DND-41 (cell line): ENCODE results near the gene PRPF6.

Source experiments
- ATAC-seq: fragments of 200-7000 bp; cut with Tn5 transposase; 3 replicates; pipeline ENCODE4 v1.9.1; 2021; ENCODE audit warnings: low read depth; ENCODE audit not compliant: insufficient read depth
- DNase-seq: peaks from one replicate; pipeline ENCODE4 v3.0.0-alpha.2; 2020
- H2AFZ ChIP-seq: 2 replicates; pipeline ENCODE4 v1.6.0; 2012; ENCODE audit warnings: low read depth, low read length
- H3K27ac ChIP-seq: 2 replicates; pipeline ENCODE4 v1.5.1; 2012; ENCODE audit warnings: low read length, inconsistent platforms
- H3K27me3 ChIP-seq: fragments of 200-600 bp; sonication (generic); 2 replicates; pipeline ENCODE4 v1.6.0; 2012; ENCODE audit warnings: low read length, mild to moderate bottlenecking, inconsistent platforms; ENCODE audit not compliant: insufficient read depth, poor library complexity
- H3K36me3 ChIP-seq: 2 replicates; pipeline ENCODE4 v1.5.1; 2012; ENCODE audit warnings: low read length, inconsistent platforms; ENCODE audit not compliant: insufficient read depth
- H3K4me1 ChIP-seq: 2 replicates; pipeline ENCODE4 v1.5.1; 2012; ENCODE audit warnings: mild to moderate bottlenecking, low read length; ENCODE audit not compliant: insufficient read depth
- H3K4me2 ChIP-seq: 2 replicates; pipeline ENCODE4 v1.6.0; 2012; ENCODE audit warnings: mild to moderate bottlenecking, moderate library complexity, low read length, inconsistent platforms; ENCODE audit not compliant: insufficient read depth
- H3K4me3 ChIP-seq, 2 experiments: fragments of 200-600 bp in 1 of 2; shearing (Covaris generic) in 1 of 2; 2 replicates each; pipeline ENCODE4 v1.5.1; 2012 to 2016; ENCODE audit warnings: inconsistent platforms in 2 of 2, low read length in 2 of 2, mild to moderate bottlenecking in 2 of 2, low read depth in 1 of 2, moderate library complexity in 1 of 2
- H3K79me2 ChIP-seq: 2 replicates; pipeline ENCODE4 v1.6.0; 2012; ENCODE audit warnings: low read length, inconsistent platforms; ENCODE audit not compliant: insufficient read depth
- H3K9ac ChIP-seq: 2 replicates; pipeline ENCODE4 v1.6.0; 2012; ENCODE audit warnings: low read depth, mild to moderate bottlenecking, inconsistent platforms, low read length, moderate library complexity
- H3K9me3 ChIP-seq: 2 replicates; pipeline ENCODE4 v1.5.1; 2012; ENCODE audit warnings: low read length, moderate library complexity, mild to moderate bottlenecking, inconsistent platforms; ENCODE audit not compliant: insufficient read depth, severe bottlenecking
- H4K20me1 ChIP-seq: 2 replicates; pipeline ENCODE4 v1.6.0; 2012; ENCODE audit warnings: low read length; ENCODE audit not compliant: insufficient read depth
- EZH2 ChIP-seq: IDR thresholded peaks from 3 replicates; pipeline ENCODE4 v1.6.1; 2012; ENCODE audit warnings: borderline replicate concordance, low read depth, mild to moderate bottlenecking, moderate library complexity, low read length, inconsistent platforms; ENCODE audit not compliant: severe bottlenecking
- TF ChIP-seq, protein P1 (sequence below): IDR thresholded peaks from 2 replicates; pipeline ENCODE4 v1.5.1; 2012; ENCODE audit warnings: borderline replicate concordance, low read length, moderate library complexity, mild to moderate bottlenecking; ENCODE audit not compliant: poor library complexity, severe bottlenecking; ENCODE audit errors: extremely low read depth

PRPF6 gene

DNA sequence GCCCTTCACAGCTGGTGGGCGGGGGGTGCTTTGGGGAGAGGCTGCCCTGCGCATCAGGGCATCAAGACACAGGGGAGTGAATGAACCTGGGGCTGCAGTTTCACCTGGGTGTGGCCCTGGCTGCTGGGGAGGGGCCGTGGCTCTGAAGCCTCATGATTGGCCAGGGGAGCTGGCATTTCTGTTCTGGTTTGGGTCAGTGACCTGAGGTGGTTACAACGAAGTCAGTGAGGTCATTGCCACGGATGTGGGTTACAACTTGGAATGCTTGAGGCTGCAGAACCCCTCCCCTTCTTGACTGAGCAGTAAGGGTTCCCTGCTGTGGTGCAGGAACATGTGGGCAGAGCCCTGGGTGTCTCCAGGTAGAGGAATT lies 85.0 kb downstream of the PRPF6 start:
- no peak for ATAC-seq
- Histone ChIP-seq H3K36me3 (no peaks in the 10 kb centered on the region), H3K4me3 (no peak overlapping the region), H3K79me2 (peaks cover 5% of the 10 kb centered on the region; the same call in 1 of the 2 replicates), H4K20me1 (peaks cover 23% of the 10 kb centered on the region), H3K4me1 (peaks cover 34% of the 10 kb centered on the region), H3K4me2 (no peak overlapping the region), H3K27ac (no peak overlapping the region), H3K9me3 (no peaks in the 10 kb centered on the region), H2AFZ (no peak overlapping the region), H3K9ac (no peak overlapping the region), H3K27me3 (no peaks in the 10 kb centered on the region)
- DNase-seq = no peak
- TF ChIP-seq, protein P1, sequence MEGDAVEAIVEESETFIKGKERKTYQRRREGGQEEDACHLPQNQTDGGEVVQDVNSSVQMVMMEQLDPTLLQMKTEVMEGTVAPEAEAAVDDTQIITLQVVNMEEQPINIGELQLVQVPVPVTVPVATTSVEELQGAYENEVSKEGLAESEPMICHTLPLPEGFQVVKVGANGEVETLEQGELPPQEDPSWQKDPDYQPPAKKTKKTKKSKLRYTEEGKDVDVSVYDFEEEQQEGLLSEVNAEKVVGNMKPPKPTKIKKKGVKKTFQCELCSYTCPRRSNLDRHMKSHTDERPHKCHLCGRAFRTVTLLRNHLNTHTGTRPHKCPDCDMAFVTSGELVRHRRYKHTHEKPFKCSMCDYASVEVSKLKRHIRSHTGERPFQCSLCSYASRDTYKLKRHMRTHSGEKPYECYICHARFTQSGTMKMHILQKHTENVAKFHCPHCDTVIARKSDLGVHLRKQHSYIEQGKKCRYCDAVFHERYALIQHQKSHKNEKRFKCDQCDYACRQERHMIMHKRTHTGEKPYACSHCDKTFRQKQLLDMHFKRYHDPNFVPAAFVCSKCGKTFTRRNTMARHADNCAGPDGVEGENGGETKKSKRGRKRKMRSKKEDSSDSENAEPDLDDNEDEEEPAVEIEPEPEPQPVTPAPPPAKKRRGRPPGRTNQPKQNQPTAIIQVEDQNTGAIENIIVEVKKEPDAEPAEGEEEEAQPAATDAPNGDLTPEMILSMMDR = no peak
- no peak for TF ChIP-seq EZH2

DNA sequence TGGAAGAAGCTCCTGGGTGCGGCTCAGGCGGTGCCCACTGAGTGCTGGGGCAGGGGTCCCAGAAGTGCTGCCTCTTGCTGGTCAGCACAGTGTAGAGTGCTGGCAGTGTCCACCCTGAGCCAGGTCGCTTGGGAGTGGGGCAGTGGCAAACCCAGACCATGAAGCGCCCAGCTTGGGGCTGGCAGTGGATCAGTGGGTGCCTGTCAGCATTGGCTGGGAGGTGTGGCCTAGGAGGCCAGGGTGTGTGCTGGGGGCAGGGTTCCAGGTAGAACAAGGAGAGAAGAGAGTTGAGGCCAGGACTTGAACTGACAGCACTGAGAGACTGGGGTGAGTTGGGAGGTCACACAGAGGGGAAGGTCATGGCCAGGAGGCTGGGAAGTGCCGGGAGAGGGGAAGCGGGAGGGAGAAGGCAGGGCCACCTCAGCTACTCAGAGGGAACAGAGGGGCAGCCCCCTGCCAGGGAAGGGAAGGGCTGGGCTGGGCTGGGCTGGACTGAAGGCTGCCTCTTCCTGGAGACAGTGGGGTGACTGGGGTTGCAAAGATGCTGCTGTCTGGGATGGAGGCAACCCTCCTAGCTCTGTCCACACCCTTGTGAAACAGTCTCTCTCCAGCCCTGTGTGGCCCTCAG lies 86.2 kb downstream of the PRPF6 start:
- no peak for TF ChIP-seq EZH2
- TF ChIP-seq, protein P1 = no peak
- Histone ChIP-seq H3K36me3 (peaks cover under 1% of the 10 kb centered on the region; the same call in 1 of the 2 replicates), H3K4me3 (no peak overlapping the region), H3K9me3 (no peaks in the 10 kb centered on the region), H3K79me2 (peaks cover 5% of the 10 kb centered on the region; the same call in 1 of the 2 replicates), H4K20me1 (peaks cover 27% of the 10 kb centered on the region), H3K4me1 (peaks cover 31% of the 10 kb centered on the region), H3K27me3 (no peaks in the 10 kb centered on the region), H3K9ac (no peak overlapping the region), H2AFZ (no peak overlapping the region), H3K4me2 (no peak overlapping the region), H3K27ac (no peak overlapping the region)
- ATAC-seq = no peak
- no peak for DNase-seq

DNA sequence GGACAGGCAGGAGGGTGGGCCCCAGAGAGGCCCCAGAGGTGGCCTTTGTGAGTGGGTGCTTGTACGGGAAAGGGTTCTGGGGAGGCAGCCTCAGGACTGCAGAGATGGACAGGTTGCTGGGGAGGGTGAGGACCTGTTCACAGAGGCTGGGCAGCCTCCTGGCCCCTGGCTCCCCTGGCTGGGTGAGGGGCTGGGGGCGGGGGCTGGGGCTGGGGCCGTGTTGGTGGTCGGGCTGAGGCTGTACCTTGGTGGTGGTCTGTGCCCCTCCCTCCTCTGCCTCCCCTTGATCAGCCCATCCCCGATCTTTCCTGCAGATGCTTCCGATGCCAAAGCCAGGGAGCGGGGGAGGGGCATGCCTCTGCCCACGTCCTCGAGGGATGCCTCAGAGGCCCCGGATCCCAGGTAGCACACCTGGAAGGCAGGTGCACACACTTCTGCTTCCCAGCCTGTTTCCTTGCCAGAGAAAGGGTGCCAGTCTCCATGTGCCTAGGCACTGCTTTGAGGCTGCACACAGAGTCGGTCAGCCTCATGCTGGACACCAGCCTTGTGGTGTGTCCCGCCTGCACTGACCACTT lies 86.9 kb downstream of the PRPF6 start:
- no peak overlapping the region for H3K9ac ChIP-seq
- TF ChIP-seq, protein P1 = no peak
- no peak for TF ChIP-seq EZH2

More for the DNA sequence above, 86.9 kb downstream of the PRPF6 start:
- no peak overlapping the region for H3K27ac ChIP-seq
- peaks cover 24% of the 10 kb centered on the region for H3K4me1 ChIP-seq
- no peaks in the 10 kb centered on the region for H3K27me3 ChIP-seq
- H3K4me3 ChIP-seq = no peak overlapping the region
- peaks cover 5% of the 10 kb centered on the region; the same call in 1 of the 2 replicates for H3K79me2 ChIP-seq
- no peak overlapping the region for H2AFZ ChIP-seq
- no peak overlapping the region for H3K4me2 ChIP-seq
- peaks cover 8% of the 10 kb centered on the region for H3K36me3 ChIP-seq
- no peaks in the 10 kb centered on the region for H3K9me3 ChIP-seq
- H4K20me1 ChIP-seq = peaks cover 27% of the 10 kb centered on the region
- DNase-seq (no peak), ATAC-seq (no peak)
